Fibroblast of lung (primary cell): Measurements from ENCODE around the gene FSIP1. TPM values are rescaled to one million over a fixed set of nuclear protein-coding genes. Genes with fewer than 3 reads are reported as not detected.
A peak's percentile ranks its signal among the peaks of the same experiment; 100 is the strongest.

Experiments
- DNase-seq, 2 donors: peaks; one replicate each; pipeline versions ENCODE4 v3.0.0 to v3.0.0-alpha.2; 2010; ENCODE audit warnings: low read depth in 2 of 2
- H2AFZ ChIP-seq: 2 replicates; pipeline ENCODE4 v1.5.1; 2012; ENCODE audit warnings: low read length, control low read depth, inconsistent platforms
- H3K27ac ChIP-seq: 2 replicates; pipeline ENCODE4 v1.5.1; 2011; ENCODE audit warnings: low read length, control low read depth; ENCODE audit not compliant: insufficient read depth
- H3K27me3 ChIP-seq: 2 replicates; pipeline ENCODE4 v1.5.1; 2011; ENCODE audit warnings: mild to moderate bottlenecking, low read length; ENCODE audit not compliant: control insufficient read depth, insufficient read depth
- H3K36me3 ChIP-seq: 2 replicates; pipeline ENCODE4 v1.5.1; 2011; ENCODE audit warnings: low read length; ENCODE audit not compliant: control insufficient read depth, insufficient read depth
- H3K4me1 ChIP-seq: 2 replicates; pipeline ENCODE4 v1.5.1; 2011; ENCODE audit warnings: low read length; ENCODE audit not compliant: control insufficient read depth, insufficient read depth; ENCODE audit errors: extremely low read depth
- H3K4me2 ChIP-seq: 2 replicates; pipeline ENCODE4 v1.5.1; 2011; ENCODE audit warnings: low read length, control low read depth; ENCODE audit not compliant: insufficient read depth; ENCODE audit errors: extremely low read depth
- H3K4me3 ChIP-seq, 4 experiments: fragments of 200-600 bp in 1 of 4; sonication (generic) in 1 of 4; replicated peaks in 1 of 4; 2 replicates each; pipeline ENCODE4 v1.5.1; 2011 to 2016; ENCODE audit warnings: low read length in 4 of 4, low read depth in 3 of 4, mild to moderate bottlenecking in 3 of 4, control low read depth in 2 of 4, inconsistent platforms in 1 of 4, mixed read lengths in 1 of 4; ENCODE audit not compliant: insufficient read depth in 1 of 4; ENCODE audit errors: control extremely low read depth in 1 of 4
- H3K79me2 ChIP-seq: 2 replicates; pipeline ENCODE4 v1.5.1; 2012; ENCODE audit warnings: mild to moderate bottlenecking, low read length, inconsistent platforms; ENCODE audit not compliant: control insufficient read depth, insufficient read depth
- H3K9ac ChIP-seq: 2 replicates; pipeline ENCODE4 v1.5.1; 2011; ENCODE audit warnings: mild to moderate bottlenecking, low read length, control low read depth; ENCODE audit not compliant: insufficient read depth
- H3K9me3 ChIP-seq: 2 replicates; pipeline ENCODE4 v1.5.1; 2012; ENCODE audit warnings: low read depth, low read length; ENCODE audit not compliant: control insufficient read depth, insufficient read depth
- H4K20me1 ChIP-seq: 2 replicates; pipeline ENCODE4 v1.5.1; 2011; ENCODE audit warnings: low read length; ENCODE audit not compliant: control insufficient read depth, insufficient read depth; ENCODE audit errors: extremely low read depth
- CTCF ChIP-seq, 2 donors: IDR thresholded peaks in 1 of 2; conservative IDR thresholded peaks in 1 of 2; 1 replicate in 1 of 2; 2 replicates in 1 of 2; pipeline ENCODE4 v1.5.1; 2011 to 2012; ENCODE audit warnings: low read length in 2 of 2, control low read depth in 1 of 2, inconsistent platforms in 1 of 2, low read depth in 1 of 2, mild to moderate bottlenecking in 1 of 2
- EZH2 ChIP-seq: IDR thresholded peaks from 2 replicates; pipeline ENCODE4 v1.5.1; 2012; ENCODE audit warnings: low read length, control low read depth, mild to moderate bottlenecking; ENCODE audit errors: missing control alignments
- polyA plus RNA-seq, 2 donors: library from polyadenylated mRNA; depleted of rRNA in 1 of 2; stranded (reverse) in 1 of 2; unstranded in 1 of 2; fragments of >200 nt; gene quantifications; 2 replicates each; pipeline ENCODE4 v1.2.1, GENCODE V29; 2011 to 2012; ENCODE audit warnings: missing spikeins in 1 of 2
- total RNA-seq: library from RNA; depleted of rRNA; stranded (reverse); fragments of >200 nt; gene quantifications from 2 replicates; pipeline ENCODE4 v1.2.1, GENCODE V29; 2014

Gene FSIP1
- total and polyA plus RNA-seq, 2 donors (not counting 1 experiment from before 2014, with no cell fraction given) = 0.50 to 5.1 TPM

GRCh38 chr15:39743611-39744010 lies 39.0 kb downstream of the FSIP1 start:
- no peak overlapping the region for H2AFZ ChIP-seq
- TF ChIP-seq CTCF (conservative IDR thresholded peaks at IDR 0.05 in 1 of 2, IDR thresholded peaks at IDR 0.05 in 1 of 2; ENCODE audit: low read depth in 1 of 2, low read length in 2 of 2) (no peak), EZH2 (no peak)
- no peaks in the 10 kb centered on the region for H3K4me1 ChIP-seq

GRCh38 chr15:39741258-39741657 lies 41.4 kb downstream of the FSIP1 start:
- H4K20me1 ChIP-seq = no peaks in the 10 kb centered on the region
- no peaks in the 10 kb centered on the region for H3K27me3 ChIP-seq
- DNase-seq = peak; percentile 16 to 51
- no peaks in the 10 kb centered on the region for H3K79me2 ChIP-seq
- H2AFZ ChIP-seq = no peak overlapping the region
- H3K4me3 ChIP-seq = no peak overlapping the region
- H3K27ac ChIP-seq = no peak overlapping the region
- no peaks in the 10 kb centered on the region for H3K36me3 ChIP-seq
- H3K4me1 ChIP-seq = no peaks in the 10 kb centered on the region
- no peak for TF ChIP-seq EZH2
- TF ChIP-seq CTCF (conservative IDR thresholded peaks at IDR 0.05 in 1 of 2, IDR thresholded peaks at IDR 0.05 in 1 of 2; ENCODE audit: low read depth in 1 of 2, low read length in 2 of 2) = no peak
- H3K9ac ChIP-seq = no peak overlapping the region
- H3K9me3 ChIP-seq = no peaks in the 10 kb centered on the region
- H3K4me2 ChIP-seq = no peak overlapping the region

More at GRCh38 chr15:39743611-39744010, 39.0 kb downstream of the FSIP1 start:
- Histone ChIP-seq H4K20me1 (no peaks in the 10 kb centered on the region), H3K4me3 (no peak overlapping the region), H3K27ac (no peak overlapping the region), H3K79me2 (no peaks in the 10 kb centered on the region), H3K9me3 (no peaks in the 10 kb centered on the region), H3K36me3 (no peaks in the 10 kb centered on the region), H3K9ac (no peak overlapping the region), H3K4me2 (no peak overlapping the region), H3K27me3 (no peaks in the 10 kb centered on the region)
- DNase-seq = peak in 1 of 2 donors; percentile 11

- H3K9ac ChIP-seq = no peak overlapping the region
- H2AFZ ChIP-seq = no peak overlapping the region
- no peaks in the 10 kb centered on the region for H3K27me3 ChIP-seq
- no peaks in the 10 kb centered on the region for H3K36me3 ChIP-seq
- H3K4me2 ChIP-seq = no peak overlapping the region
- TF ChIP-seq CTCF (conservative IDR thresholded peaks at IDR 0.05 in 1 of 2, IDR thresholded peaks at IDR 0.05 in 1 of 2; ENCODE audit: low read depth in 1 of 2, low read length in 2 of 2) (no peak), EZH2 (no peak)
- no peaks in the 10 kb centered on the region for H3K79me2 ChIP-seq
- H3K4me1 ChIP-seq = no peaks in the 10 kb centered on the region
- no peaks in the 10 kb centered on the region for H4K20me1 ChIP-seq
- H3K9me3 ChIP-seq = no peaks in the 10 kb centered on the region
- no peak overlapping the region for H3K27ac ChIP-seq
- DNase-seq = no peak
- no peak overlapping the region for H3K4me3 ChIP-seq
Observed at GRCh38 chr15:39738998-39739397, 43.6 kb downstream of the FSIP1 start.
